Measurements from ENCODE around the gene CLEC16A. TPM values are rescaled to one million over a fixed set of nuclear protein-coding genes. Genes with fewer than 3 reads are reported as not detected.

The CLEC16A gene
- total and polyA plus RNA-seq, 4 donors: 14.3 to 44.4 (median 26.4) TPM

DNA sequence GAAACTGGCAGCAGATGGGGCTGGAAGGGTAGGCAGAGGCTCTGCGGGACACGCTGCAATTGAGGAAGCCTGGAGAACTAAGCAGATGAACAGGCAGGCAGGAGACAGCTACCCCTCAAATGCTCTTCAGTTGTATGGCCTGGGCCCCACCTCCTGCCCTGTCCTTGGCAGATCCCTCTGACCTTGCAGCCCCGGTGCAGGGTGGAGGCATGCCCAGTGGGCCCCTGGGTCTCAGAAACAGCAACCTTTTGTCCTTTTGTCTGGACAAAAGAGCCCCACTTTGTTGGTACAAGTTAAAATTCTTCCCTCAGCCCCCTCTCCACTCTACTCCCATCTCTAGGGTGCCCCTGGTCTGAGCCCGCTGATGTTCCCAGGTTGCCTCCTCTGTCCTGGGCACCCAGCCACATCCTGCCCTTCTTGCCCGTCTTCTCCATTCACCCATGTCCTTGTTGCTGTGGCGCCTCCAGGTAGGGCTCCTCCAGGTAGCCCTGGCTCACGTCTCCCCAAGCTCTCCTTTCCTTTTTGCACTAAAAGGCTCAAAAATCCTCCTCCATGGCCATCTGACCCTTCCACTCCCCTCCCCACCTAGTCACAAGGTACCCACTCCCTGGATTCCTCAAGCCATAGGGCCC, 136.8 kb downstream of the CLEC16A start:
- DNase-seq (no peak), ATAC-seq (ENCODE audit: insufficient read depth, low FRiP score) (no peak)
- Histone ChIP-seq H3K27ac (ENCODE audit: low read depth in 1 of 2, low read length in 1 of 2) (no peak overlapping the region), H3K4me3 (no peak overlapping the region), H3K9me3 (ENCODE audit: control insufficient read depth in 4 of 4, insufficient read depth in 3 of 4, low read length in 3 of 4) (no peaks in the 10 kb centered on the region), H3K9ac (ENCODE audit: insufficient read depth in 1 of 2, low read length in 2 of 2) (no peak overlapping the region), H3K4me1 (ENCODE audit: control insufficient read depth in 5 of 5, insufficient read depth in 5 of 5, low read length in 5 of 5) (peaks cover 0 to 51% (median 33%) of the 10 kb centered on the region in 5 donors), H3K27me3 (ENCODE audit: control insufficient read depth in 3 of 3, insufficient read depth in 3 of 3, low read length in 2 of 3) (no peaks in the 10 kb centered on the region), H3K36me3 (ENCODE audit: control insufficient read depth in 4 of 4, insufficient read depth in 4 of 4, low read length in 4 of 4) (peaks cover 0 to 10% (median 0%) of the 10 kb centered on the region in 4 donors)
- 98 to 99% methylated on average over 7 of the region's 7 CpGs for WGBS, 2 donors
- TF ChIP-seq, protein P1, sequence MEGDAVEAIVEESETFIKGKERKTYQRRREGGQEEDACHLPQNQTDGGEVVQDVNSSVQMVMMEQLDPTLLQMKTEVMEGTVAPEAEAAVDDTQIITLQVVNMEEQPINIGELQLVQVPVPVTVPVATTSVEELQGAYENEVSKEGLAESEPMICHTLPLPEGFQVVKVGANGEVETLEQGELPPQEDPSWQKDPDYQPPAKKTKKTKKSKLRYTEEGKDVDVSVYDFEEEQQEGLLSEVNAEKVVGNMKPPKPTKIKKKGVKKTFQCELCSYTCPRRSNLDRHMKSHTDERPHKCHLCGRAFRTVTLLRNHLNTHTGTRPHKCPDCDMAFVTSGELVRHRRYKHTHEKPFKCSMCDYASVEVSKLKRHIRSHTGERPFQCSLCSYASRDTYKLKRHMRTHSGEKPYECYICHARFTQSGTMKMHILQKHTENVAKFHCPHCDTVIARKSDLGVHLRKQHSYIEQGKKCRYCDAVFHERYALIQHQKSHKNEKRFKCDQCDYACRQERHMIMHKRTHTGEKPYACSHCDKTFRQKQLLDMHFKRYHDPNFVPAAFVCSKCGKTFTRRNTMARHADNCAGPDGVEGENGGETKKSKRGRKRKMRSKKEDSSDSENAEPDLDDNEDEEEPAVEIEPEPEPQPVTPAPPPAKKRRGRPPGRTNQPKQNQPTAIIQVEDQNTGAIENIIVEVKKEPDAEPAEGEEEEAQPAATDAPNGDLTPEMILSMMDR (IDR thresholded peaks at IDR 0.05; ENCODE audit: control extremely low read depth, extremely low read depth): no peak

DNA sequence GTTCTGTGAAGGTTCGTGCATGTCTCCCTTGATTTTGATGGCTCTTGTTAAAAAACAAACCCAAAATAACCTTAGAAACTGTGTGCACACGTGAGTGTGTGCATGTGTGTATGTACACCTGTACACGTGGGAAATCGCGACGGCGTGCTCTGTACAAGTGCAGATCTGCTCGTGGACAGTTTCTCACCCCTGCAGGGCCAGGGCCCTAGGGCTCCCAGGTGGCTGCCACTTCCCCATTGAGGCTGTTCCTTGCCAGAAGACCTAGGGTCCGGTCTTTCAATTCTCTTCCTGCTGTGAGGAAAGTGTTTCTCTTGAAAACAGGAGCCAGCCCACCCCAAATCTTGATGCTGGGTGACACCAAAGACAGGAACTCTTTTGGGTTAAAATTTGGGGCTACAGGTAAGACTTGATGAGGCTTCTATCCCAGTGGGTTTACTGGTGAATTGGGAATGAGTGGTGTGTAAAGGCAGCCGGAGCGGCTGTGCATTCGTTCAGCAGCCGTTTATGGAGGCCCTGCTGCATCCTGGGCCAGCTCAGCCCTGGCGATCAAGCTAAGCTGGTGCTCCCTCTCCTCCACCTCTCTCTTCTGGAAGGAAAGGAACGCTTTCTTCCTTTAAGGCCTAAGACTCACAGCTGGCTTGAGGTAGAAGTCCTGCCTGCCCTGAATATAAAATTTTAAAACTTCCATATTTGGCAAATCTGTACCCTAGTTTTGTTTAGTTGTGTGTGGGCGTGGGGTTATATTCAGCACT, 137.9 kb downstream of the CLEC16A start:
- Histone ChIP-seq H3K4me3 (no peak overlapping the region), H3K27me3 (ENCODE audit: control insufficient read depth in 3 of 3, insufficient read depth in 3 of 3, low read length in 2 of 3) (no peaks in the 10 kb centered on the region), H3K9me3 (ENCODE audit: control insufficient read depth in 4 of 4, insufficient read depth in 3 of 4, low read length in 3 of 4) (no peaks in the 10 kb centered on the region), H3K27ac (ENCODE audit: low read depth in 1 of 2, low read length in 1 of 2) (no peak overlapping the region), H3K36me3 (ENCODE audit: control insufficient read depth in 4 of 4, insufficient read depth in 4 of 4, low read length in 4 of 4) (peaks cover 0 to 10% (median 0%) of the 10 kb centered on the region in 4 donors), H3K9ac (ENCODE audit: insufficient read depth in 1 of 2, low read length in 2 of 2) (no peak overlapping the region), H3K4me1 (ENCODE audit: control insufficient read depth in 5 of 5, insufficient read depth in 5 of 5, low read length in 5 of 5) (peaks cover 0 to 48% (median 36%) of the 10 kb centered on the region in 5 donors)
- ATAC-seq (ENCODE audit: insufficient read depth, low FRiP score) (no peak), DNase-seq (no peak)
- 95% methylated on average over 16 of the region's 16 CpGs for WGBS, 2 donors
- TF ChIP-seq, protein P1 (IDR thresholded peaks at IDR 0.05; ENCODE audit: control extremely low read depth, extremely low read depth): no peak

DNA sequence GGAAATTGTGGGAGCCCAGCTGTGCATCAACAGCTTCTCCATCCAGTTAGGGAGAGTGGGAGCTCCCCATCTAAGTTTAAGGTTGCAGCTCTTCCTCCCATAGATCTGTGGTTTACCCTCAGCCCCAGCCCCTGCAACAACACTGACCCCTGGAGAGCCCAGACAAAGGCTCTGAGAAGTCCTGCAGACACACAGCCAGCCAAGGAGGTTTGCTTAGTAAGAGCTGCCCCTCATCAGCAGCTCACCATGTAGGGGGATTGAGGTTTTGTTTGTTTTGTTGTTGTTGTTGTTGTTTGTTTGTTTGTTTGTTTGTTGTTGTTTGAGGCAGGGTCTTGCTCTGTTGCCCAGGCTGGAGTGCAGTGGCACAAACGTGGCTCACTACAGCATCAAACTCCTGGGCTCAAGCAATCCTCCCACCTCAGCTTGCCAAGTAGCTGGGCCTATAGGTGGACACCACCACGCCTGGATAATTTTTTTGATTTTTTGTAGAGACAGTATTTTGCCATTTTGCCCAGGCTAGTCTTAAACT, 138.6 kb downstream of the CLEC16A start:
- Histone ChIP-seq H3K4me3 (no peak overlapping the region), H3K27me3 (ENCODE audit: control insufficient read depth in 3 of 3, insufficient read depth in 3 of 3, low read length in 2 of 3) (no peaks in the 10 kb centered on the region), H3K36me3 (ENCODE audit: control insufficient read depth in 4 of 4, insufficient read depth in 4 of 4, low read length in 4 of 4) (peaks cover 0 to 14% (median 0%) of the 10 kb centered on the region in 4 donors), H3K27ac (ENCODE audit: low read depth in 1 of 2, low read length in 1 of 2) (no peak overlapping the region), H3K9me3 (ENCODE audit: control insufficient read depth in 4 of 4, insufficient read depth in 3 of 4, low read length in 3 of 4) (no peaks in the 10 kb centered on the region), H3K9ac (ENCODE audit: insufficient read depth in 1 of 2, low read length in 2 of 2) (no peak overlapping the region), H3K4me1 (ENCODE audit: control insufficient read depth in 5 of 5, insufficient read depth in 5 of 5, low read length in 5 of 5) (peaks cover 0 to 55% (median 38%) of the 10 kb centered on the region in 5 donors)
- no peak for DNase-seq
- WGBS, 2 donors: 90 to 97% methylated on average over 2 of the region's 2 CpGs
- ATAC-seq (ENCODE audit: insufficient read depth, low FRiP score): no peak
- TF ChIP-seq, protein P1 (IDR thresholded peaks at IDR 0.05; ENCODE audit: control extremely low read depth, extremely low read depth): no peak

All from lung (tissue), 12 donors.